ENCODE data around the gene DOCK4. TPM values are rescaled to one million over a fixed set of nuclear protein-coding genes. Genes with fewer than 3 reads are reported as not detected.

The DOCK4 gene
- total and polyA plus RNA-seq, 2 donors from 2014 or later, result 3.2 to 38.9 TPM

DNA sequence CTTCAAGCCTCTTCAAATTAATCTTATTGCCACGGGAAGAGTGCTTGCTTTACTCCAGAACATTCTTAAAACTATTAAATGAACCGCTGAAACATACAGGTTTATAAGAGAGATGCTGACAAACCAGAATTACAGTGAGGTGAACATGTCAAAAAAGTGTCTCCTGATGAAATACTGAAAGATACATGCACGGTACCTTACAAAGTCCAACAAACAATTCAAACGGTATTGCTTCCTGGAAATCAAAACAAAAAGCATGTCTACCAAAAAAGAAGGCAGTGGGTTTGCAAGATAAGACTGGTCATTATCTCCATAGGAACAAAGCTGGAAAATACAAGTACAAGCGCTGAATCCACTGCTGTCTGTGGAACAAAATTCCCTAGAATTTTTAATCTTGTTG lies 174.5 kb downstream of the DOCK4 start:
- H3K27me3 ChIP-seq (ENCODE audit: control insufficient read depth, insufficient read depth, low read length), result no peaks in the 10 kb centered on the region
- H3K9me3 ChIP-seq (ENCODE audit: control insufficient read depth in 2 of 3, insufficient read depth in 1 of 3, low read length in 3 of 3), result no peaks in the 10 kb centered on the region
- TF ChIP-seq, protein P1, sequence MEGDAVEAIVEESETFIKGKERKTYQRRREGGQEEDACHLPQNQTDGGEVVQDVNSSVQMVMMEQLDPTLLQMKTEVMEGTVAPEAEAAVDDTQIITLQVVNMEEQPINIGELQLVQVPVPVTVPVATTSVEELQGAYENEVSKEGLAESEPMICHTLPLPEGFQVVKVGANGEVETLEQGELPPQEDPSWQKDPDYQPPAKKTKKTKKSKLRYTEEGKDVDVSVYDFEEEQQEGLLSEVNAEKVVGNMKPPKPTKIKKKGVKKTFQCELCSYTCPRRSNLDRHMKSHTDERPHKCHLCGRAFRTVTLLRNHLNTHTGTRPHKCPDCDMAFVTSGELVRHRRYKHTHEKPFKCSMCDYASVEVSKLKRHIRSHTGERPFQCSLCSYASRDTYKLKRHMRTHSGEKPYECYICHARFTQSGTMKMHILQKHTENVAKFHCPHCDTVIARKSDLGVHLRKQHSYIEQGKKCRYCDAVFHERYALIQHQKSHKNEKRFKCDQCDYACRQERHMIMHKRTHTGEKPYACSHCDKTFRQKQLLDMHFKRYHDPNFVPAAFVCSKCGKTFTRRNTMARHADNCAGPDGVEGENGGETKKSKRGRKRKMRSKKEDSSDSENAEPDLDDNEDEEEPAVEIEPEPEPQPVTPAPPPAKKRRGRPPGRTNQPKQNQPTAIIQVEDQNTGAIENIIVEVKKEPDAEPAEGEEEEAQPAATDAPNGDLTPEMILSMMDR (IDR thresholded peaks at IDR 0.05; ENCODE audit: borderline replicate concordance, extremely low read depth, insufficient read depth), result no peak
- H3K36me3 ChIP-seq (ENCODE audit: control insufficient read depth in 2 of 3, insufficient read depth in 3 of 3, low read length in 3 of 3), result no peaks in the 10 kb centered on the region
- no peak overlapping the region for H3K4me3 ChIP-seq (ENCODE audit: low read length in 3 of 3)
- intact Hi-C loops (cut with DNase I), result no loop called here
- H3K4me1 ChIP-seq (ENCODE audit: control insufficient read depth in 2 of 3, insufficient read depth in 2 of 3, low read depth in 1 of 3, low read length in 3 of 3), result peaks cover 0 to 10% (median 0%) of the 10 kb centered on the region in 3 donors
- DNase-seq, result no peak
- H3K27ac ChIP-seq (ENCODE audit: low read depth in 2 of 2, low read length in 2 of 2), result no peak overlapping the region
- no peak for FAIRE-seq
- no peak overlapping the region for H3K9ac ChIP-seq (ENCODE audit: low read length in 3 of 3)

DNA sequence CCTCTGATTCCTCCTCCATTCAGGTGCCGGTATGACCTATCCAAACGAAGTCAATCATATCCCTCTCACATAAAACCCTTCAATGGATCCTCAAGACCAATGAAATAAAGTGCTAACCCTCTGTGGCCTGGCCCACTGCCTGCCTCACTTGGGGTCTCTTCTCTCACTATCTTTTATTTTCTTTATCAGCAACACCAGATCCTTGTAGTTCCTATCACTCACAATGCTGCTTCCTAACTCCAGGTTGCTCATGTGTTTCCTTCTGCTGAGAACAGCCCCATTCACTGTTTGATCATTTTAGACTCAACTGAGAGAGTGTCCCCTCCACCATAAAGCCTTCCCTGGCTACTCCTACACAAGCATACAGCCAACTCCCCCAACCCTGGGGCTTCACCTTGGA lies 180.6 kb downstream of the DOCK4 start:
- no peak overlapping the region for H3K4me3 ChIP-seq (ENCODE audit: low read length in 3 of 3)
- DNase-seq, result no peak
- H3K27me3 ChIP-seq (ENCODE audit: control insufficient read depth, insufficient read depth, low read length), result no peaks in the 10 kb centered on the region
- no peak for FAIRE-seq
- H3K9ac ChIP-seq (ENCODE audit: low read length in 3 of 3), result no peak overlapping the region
- peaks cover 0 to 5% (median 0%) of the 10 kb centered on the region in 3 donors for H3K4me1 ChIP-seq (ENCODE audit: control insufficient read depth in 2 of 3, insufficient read depth in 2 of 3, low read depth in 1 of 3, low read length in 3 of 3)
- TF ChIP-seq, protein P1 (IDR thresholded peaks at IDR 0.05; ENCODE audit: borderline replicate concordance, extremely low read depth, insufficient read depth), result no peak
- no peaks in the 10 kb centered on the region for H3K9me3 ChIP-seq (ENCODE audit: control insufficient read depth in 2 of 3, insufficient read depth in 1 of 3, low read length in 3 of 3)
- no peak overlapping the region for H3K27ac ChIP-seq (ENCODE audit: low read depth in 2 of 2, low read length in 2 of 2)
- intact Hi-C loops (cut with DNase I), result no loop called here
- no peaks in the 10 kb centered on the region for H3K36me3 ChIP-seq (ENCODE audit: control insufficient read depth in 2 of 3, insufficient read depth in 3 of 3, low read length in 3 of 3)

DNA sequence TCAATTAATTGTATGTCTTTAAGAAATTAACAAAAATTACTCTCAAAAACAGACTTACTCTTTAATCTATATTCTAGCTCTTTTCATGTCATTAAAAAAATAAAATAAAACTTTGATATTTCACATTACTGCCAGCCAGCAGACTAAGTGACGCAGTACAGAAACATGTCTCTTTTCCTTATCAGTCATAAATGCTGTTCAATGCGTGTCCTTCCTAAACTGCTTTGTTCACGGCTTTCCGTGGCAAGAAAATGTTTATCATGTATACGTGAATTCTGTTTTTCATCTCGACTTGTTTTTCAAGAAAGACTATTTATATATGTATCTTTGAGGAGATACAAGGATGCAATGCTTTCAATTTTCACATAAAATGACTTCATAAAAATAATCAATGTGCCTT lies 182.4 kb downstream of the DOCK4 start:
- Histone ChIP-seq H3K9ac (ENCODE audit: low read length in 3 of 3) (no peak overlapping the region), H3K36me3 (ENCODE audit: control insufficient read depth in 2 of 3, insufficient read depth in 3 of 3, low read length in 3 of 3) (no peaks in the 10 kb centered on the region), H3K27me3 (ENCODE audit: control insufficient read depth, insufficient read depth, low read length) (no peaks in the 10 kb centered on the region), H3K27ac (ENCODE audit: low read depth in 2 of 2, low read length in 2 of 2) (no peak overlapping the region), H3K4me1 (ENCODE audit: control insufficient read depth in 2 of 3, insufficient read depth in 2 of 3, low read depth in 1 of 3, low read length in 3 of 3) (no peaks in the 10 kb centered on the region), H3K9me3 (ENCODE audit: control insufficient read depth in 2 of 3, insufficient read depth in 1 of 3, low read length in 3 of 3) (no peaks in the 10 kb centered on the region), H3K4me3 (ENCODE audit: low read length in 3 of 3) (no peak overlapping the region)
- TF ChIP-seq, protein P1 (IDR thresholded peaks at IDR 0.05; ENCODE audit: borderline replicate concordance, extremely low read depth, insufficient read depth), result no peak
- no peak for FAIRE-seq
- no peak for DNase-seq
- intact Hi-C loops (cut with DNase I), result no loop called here

DNA sequence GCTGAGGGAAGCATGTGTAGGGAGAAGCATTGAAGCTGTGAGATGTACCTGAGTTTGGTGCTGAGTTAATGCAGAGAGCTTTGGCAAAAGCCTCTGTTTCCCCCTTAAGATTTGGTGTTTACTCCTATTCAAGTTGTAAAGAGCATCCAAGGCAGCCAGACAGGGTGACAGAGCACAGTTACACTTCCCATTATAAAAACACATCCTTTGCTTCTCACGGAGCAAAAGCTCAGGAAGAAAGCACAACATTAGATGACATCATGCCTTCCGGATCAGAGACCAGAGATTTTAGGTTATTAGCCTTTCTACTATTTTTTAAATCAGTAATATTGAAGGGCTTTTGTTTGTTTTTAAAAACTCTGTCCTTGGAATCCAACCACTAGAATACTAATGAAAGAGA lies 182.9 kb downstream of the DOCK4 start:
- H3K27me3 ChIP-seq (ENCODE audit: control insufficient read depth, insufficient read depth, low read length), result no peaks in the 10 kb centered on the region
- intact Hi-C loops (cut with DNase I), result no loop called here
- FAIRE-seq (no peak), DNase-seq (no peak)
- no peaks in the 10 kb centered on the region for H3K4me1 ChIP-seq (ENCODE audit: control insufficient read depth in 2 of 3, insufficient read depth in 2 of 3, low read depth in 1 of 3, low read length in 3 of 3)
- no peak overlapping the region for H3K4me3 ChIP-seq (ENCODE audit: low read length in 3 of 3)
- H3K27ac ChIP-seq (ENCODE audit: low read depth in 2 of 2, low read length in 2 of 2), result no peak overlapping the region
- TF ChIP-seq, protein P1 (IDR thresholded peaks at IDR 0.05; ENCODE audit: borderline replicate concordance, extremely low read depth, insufficient read depth), result no peak
- H3K9me3 ChIP-seq (ENCODE audit: control insufficient read depth in 2 of 3, insufficient read depth in 1 of 3, low read length in 3 of 3), result no peaks in the 10 kb centered on the region
- no peaks in the 10 kb centered on the region for H3K36me3 ChIP-seq (ENCODE audit: control insufficient read depth in 2 of 3, insufficient read depth in 3 of 3, low read length in 3 of 3)
- no peak overlapping the region for H3K9ac ChIP-seq (ENCODE audit: low read length in 3 of 3)

Measured in kidney (tissue), 14 donors.